Activated effector memory CD4-positive, alpha-beta T cell treated with Interleukin-2 at 50 U/mL for 16 hours (primary cell): Measurements from ENCODE around the gene FAM107A.
A peak's percentile ranks its signal among the peaks of the same experiment; 100 is the strongest.
"Not testable (repeated sequence)": the region's sequence is repeated elsewhere in the genome, so short reads cannot be mapped to it uniquely, and the experiment has no call there.

Experiments used
- DNase-seq: peaks from one replicate; pipeline ENCODE4 v3.0.0-alpha.2; 2020

Gene FAM107A

GRCh38 chr3:58535531-58536500, 41.4 kb downstream of the FAM107A start:
- DNase-seq: no peak

DNA sequence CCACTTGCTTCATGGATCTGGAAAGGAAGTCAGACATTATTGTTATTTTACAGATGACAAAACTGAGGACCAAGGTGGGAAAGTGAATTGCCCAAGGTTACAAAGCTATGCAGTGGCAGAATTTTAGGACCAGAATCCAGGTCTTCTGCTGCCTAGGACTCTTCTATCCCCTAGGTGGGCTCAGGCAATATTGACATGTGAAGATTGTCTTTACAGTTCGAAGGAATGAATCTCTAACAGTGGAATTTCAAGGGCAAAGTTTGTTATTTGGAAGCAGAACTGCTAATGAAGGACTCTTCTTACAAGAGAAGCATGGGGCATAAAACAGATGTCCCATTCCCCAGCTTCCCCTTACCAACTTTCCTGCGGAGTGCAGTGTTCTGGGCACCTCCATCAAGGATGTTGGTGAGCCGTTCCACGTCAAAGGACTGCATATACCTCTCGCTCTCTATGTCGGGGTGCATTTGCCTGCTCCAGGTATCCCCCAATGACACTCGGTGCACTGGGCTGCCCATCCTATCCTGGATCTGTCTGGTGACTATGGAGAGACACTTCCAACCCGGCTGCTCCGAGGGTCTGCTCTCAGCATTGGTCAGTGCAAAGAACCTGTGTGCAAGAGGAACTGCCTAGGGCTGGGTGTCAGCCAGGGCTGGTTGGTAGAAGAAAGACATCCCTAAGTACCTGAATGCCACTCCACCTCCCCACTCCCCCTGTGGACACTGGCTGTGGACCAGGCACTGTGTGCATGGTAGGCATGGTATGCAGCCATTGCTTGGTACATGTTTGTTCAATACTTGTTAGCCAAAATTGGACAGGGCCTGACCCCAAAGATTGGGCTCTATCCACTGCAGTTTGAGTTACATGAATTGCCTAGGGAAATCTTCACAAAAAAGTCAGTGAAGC, 42.3 kb downstream of the FAM107A start:
- DNase-seq: no peak

DNA sequence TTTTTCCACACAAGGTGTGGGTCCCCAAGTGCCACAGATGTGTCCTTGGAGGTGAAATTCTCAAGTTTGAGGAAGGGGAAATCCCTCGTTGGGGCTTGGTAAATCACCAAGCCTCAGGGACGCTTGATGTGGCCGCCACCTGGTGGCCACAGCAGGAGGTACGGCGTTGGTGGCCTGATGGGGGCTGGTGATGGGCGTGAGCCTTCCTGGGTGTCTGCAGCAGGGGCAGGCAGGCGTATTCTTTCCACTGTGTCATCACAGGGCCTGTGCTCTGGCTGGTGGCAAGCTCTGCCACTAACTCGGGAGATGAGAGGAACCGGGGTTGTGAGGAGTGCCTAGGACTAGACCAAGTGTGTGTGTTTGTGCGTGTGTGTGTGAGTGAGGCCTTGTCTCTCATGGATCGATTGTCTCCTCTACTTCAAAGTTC, 44.4 kb downstream of the FAM107A start:
- peak; percentile 69 for DNase-seq

GRCh38 chr3:58531956-58532355, 45.2 kb downstream of the FAM107A start:
- no peak for DNase-seq

DNA sequence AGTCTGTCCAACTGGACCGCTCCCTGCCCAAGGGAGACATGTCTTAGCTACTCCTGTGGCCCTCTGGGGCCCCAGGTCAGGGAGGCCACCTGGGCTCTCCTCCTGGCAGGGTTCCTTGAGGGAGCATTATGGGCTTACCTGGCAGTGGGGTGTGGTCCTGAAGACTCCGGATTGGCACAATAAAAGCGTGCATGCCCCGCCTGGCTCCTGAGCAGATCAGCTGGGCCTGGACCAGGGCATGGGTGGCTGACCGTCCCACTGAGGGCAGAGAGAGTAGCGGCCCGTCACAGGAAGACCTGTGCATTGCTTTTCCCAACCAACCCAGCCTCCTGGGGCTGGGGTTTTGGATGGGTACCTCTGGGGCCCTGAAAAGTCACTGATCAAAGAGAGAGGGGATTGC, 45.6 kb downstream of the FAM107A start:
- no peak for DNase-seq

- DNase-seq: no peak
These were observed 46.8 kb downstream of the FAM107A start for GRCh38 chr3:58530354-58530865.

- DNase-seq: no peak
These were observed 47.5 kb downstream of the FAM107A start for GRCh38 chr3:58529516-58530353.

- no peak for DNase-seq
These were observed 48.6 kb downstream of the FAM107A start for GRCh38 chr3:58528629-58529028.

DNA sequence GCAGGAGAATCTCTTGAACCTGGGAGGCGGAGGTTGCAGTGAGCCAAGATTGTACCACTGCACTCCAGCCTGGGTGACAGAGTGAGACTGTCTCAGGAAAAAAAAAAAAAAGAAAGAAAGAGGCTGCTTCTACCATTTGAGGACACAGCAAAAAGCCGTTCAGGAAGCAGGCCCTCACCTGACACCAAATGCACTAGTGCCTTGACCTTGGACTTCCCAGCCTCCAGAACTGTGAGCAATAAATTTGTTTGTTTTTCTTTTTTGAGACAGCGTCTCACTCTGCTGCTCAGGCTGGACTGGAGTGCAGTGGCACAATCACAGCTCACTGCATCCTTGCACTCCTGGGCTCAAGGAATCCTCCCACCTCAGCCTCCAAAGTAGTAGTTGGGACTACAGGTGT, 49.8 kb downstream of the FAM107A start:
- not testable (repeated sequence) for DNase-seq

- no peak for DNase-seq
These were observed 50.7 kb downstream of the FAM107A start for GRCh38 chr3:58526515-58526957.

DNA sequence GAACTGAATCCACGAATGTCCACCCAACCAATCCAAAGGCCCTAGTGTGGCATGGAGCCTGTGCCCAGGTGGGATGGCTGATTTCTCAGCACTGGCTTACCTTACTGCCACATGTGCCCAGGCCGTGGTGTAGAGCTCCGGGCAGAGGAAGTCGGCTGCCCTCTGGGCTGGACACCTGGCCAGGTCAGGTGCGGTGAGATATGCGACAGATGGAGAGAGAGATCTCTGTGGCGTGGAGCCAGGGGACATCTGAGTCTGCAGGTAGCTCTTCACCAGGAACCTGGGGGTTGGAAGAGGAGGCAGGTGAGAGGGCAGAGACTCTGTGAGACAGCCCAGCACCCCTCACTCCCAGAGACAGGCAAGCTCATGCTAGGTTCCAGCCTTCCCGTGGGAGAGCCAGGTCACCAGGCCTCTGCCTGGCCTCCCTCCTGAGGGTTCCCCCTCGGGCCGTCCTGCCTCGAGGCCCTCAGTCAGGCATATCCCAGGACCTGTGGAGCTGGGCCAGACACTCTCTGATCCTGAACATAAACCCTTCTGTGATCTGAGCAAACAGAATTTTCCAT, 52.8 kb downstream of the FAM107A start:
- no peak for DNase-seq

GRCh38 chr3:58522759-58523425, 54.3 kb downstream of the FAM107A start:
- no peak for DNase-seq

DNA sequence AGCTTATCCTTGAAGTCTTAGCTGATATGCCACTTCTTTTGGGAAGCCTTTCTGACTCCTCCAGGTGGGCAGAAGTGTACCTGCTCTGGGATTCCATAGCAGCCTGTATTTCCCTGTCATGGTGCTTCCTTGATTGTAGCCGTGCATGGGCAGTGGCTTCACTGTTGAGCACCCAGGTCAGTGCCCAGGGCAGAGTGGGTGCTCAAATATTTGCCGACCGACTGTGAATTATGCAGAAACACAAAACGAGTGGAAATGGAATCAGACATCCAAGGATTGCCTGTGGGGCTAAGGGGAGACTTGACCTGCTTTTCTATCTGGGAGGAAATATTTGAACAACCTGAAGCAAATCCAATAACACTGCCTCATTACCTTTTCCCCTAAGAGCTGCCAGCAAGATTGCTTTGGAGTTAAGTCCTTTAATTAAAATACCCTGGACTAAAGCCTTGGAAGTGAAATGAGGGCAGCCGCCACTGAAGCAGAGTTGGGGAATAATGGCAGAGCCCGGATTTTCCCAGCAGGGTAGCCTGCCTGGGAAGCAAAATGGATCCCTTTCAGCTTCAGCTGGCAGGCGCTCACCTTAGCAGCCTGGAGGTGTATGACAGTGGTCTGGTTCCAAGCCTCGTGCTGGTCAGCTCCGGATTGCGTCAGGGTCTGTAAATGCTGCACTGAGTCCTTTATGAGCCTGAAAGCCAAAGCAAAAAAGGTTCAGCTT, 55.1 kb downstream of the FAM107A start:
- no peak for DNase-seq

DNA sequence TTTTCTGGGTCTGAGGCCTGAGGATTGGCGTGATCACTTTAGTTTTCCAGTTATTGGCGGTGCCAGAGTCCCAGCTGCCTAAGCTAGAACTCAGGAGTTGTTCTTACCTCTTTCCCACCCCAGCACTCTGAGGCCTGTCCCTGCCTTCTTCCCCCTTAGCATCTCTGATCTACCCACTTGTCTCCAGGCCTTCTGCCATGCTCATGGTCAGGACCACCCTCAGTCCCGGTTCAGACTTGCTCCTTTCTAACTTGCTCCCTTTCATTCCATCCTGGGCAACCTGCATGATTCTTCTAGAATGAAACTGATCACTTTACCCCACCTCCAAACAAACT, 55.9 kb downstream of the FAM107A start:
- no peak for DNase-seq

GRCh38 chr3:58520403-58521335, 56.5 kb downstream of the FAM107A start:
- DNase-seq: no peak

DNA sequence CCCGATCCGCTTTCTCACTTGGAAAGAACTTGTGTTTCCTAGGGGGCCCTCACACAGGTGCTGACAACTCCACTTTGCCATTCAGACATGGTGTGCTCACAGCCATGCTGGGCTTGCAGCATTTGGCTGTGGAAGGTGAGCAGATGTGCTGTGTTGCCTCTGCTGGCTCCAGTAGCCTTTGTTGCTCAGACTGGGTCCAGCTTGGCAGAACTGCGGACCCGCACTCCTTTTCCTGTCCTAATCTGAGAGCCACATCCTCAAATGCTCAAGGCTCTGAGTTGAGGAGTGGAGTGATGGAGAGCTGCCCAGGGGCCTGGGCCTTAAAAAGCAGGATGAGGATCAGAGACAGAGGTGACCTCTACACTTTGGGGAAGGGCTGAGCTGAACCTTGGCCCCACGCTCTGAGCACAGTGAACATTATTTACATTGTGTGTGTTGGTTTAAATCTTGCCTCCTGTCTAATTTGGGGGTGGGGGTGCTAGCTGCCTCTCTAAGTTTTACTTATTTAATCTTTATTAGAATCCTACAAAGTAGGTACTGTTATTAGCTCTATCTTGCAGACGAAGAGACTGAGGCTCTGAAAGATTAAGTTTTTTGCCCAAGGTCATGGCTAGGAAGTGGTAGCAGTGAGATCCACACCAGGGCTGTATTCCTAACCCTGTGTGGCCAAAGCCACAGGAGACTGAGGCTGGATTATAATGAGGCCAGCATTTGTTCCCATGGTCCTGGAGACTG, 57.4 kb downstream of the FAM107A start:
- DNase-seq: no peak

- DNase-seq: no peak
These were observed 58.9 kb downstream of the FAM107A start for GRCh38 chr3:58518291-58518789.

GRCh38 chr3:58514405-58514804, 62.8 kb downstream of the FAM107A start:
- no peak for DNase-seq
